Measurements from ENCODE around the gene DPH2. TPM values are rescaled to one million over a fixed set of nuclear protein-coding genes. Genes with fewer than 3 reads are reported as not detected.

The DPH2 gene
- total and polyA plus RNA-seq, 9 donors: 7.2 to 27.0 (median 15.5) TPM

DNA sequence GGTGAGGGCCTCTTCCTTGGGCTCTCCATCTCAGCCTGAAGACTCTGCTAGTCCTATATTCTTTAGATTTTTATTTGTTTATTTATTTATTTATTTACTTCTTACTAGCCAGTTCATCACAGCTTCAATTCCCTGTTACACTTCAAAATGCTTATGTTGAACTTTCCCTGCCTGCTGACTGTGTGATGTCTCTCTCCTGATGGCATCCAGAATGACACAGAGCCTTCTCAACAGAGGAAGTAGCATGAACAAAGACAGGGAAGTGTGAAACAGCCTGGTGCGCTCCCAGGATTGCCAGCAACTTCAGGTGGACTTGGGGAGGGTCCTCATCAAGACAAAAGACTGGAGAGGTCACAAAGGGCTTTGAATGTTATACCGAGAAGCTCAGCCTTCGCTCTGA lies 27.4 kb upstream of the DPH2 start:
- Histone ChIP-seq H3K27ac (no peak overlapping the region), H3K4me3 (no peak overlapping the region), H3K4me1 (ENCODE audit: insufficient read depth) (peaks cover under 1% of the 10 kb centered on the region), H3K9me3 (no peaks in the 10 kb centered on the region), H3K27me3 (no peaks in the 10 kb centered on the region), H3K36me3 (no peaks in the 10 kb centered on the region)
- WGBS, 3 donors: 86 to 94% (median 90%) methylated on average over 3 of the region's 3 CpGs
- no peak for TF ChIP-seq EP300 (IDR thresholded peaks at IDR 0.05)
- TF ChIP-seq, protein P1, sequence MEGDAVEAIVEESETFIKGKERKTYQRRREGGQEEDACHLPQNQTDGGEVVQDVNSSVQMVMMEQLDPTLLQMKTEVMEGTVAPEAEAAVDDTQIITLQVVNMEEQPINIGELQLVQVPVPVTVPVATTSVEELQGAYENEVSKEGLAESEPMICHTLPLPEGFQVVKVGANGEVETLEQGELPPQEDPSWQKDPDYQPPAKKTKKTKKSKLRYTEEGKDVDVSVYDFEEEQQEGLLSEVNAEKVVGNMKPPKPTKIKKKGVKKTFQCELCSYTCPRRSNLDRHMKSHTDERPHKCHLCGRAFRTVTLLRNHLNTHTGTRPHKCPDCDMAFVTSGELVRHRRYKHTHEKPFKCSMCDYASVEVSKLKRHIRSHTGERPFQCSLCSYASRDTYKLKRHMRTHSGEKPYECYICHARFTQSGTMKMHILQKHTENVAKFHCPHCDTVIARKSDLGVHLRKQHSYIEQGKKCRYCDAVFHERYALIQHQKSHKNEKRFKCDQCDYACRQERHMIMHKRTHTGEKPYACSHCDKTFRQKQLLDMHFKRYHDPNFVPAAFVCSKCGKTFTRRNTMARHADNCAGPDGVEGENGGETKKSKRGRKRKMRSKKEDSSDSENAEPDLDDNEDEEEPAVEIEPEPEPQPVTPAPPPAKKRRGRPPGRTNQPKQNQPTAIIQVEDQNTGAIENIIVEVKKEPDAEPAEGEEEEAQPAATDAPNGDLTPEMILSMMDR (IDR thresholded peaks at IDR 0.05): no peak
- no peak for TF ChIP-seq POLR2A (IDR thresholded peaks at IDR 0.05)
- no peak for DNase-seq
- intact Hi-C loops (cut with DNase I): no loop called here

DNA sequence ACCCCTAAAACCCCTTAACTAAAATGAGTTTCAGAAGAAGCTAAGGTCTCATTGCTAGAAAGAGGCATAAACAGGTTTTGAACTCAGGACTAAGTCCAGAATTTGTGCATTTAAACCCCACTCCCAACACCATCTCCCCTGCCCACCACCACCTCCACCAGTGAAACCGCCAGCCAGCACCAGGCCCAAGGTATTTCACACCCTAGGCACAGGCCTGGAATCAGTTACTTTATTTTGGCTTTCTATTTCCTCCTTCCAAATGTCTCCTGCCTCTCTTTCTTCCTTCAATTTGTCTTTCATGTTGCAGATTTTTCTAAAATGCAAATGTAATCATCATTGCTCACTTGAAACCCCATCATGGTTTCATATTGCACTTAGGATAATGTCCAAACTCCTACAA lies 24.9 kb upstream of the DPH2 start:
- intact Hi-C loops (cut with DNase I): no loop called here
- H3K4me1 ChIP-seq (ENCODE audit: insufficient read depth): peaks cover 9% of the 10 kb centered on the region
- no peaks in the 10 kb centered on the region for H3K36me3 ChIP-seq
- H3K4me3 ChIP-seq: no peak overlapping the region
- 97 to 100% (median 100%) methylated on average over 1 of the region's 1 CpG for WGBS, 3 donors
- no peak overlapping the region for H3K27ac ChIP-seq
- no peaks in the 10 kb centered on the region for H3K27me3 ChIP-seq
- TF ChIP-seq EP300 (IDR thresholded peaks at IDR 0.05) (no peak), POLR2A (IDR thresholded peaks at IDR 0.05) (no peak)
- TF ChIP-seq, protein P1 (IDR thresholded peaks at IDR 0.05): no peak
- DNase-seq: no peak
- H3K9me3 ChIP-seq: no peaks in the 10 kb centered on the region

DNA sequence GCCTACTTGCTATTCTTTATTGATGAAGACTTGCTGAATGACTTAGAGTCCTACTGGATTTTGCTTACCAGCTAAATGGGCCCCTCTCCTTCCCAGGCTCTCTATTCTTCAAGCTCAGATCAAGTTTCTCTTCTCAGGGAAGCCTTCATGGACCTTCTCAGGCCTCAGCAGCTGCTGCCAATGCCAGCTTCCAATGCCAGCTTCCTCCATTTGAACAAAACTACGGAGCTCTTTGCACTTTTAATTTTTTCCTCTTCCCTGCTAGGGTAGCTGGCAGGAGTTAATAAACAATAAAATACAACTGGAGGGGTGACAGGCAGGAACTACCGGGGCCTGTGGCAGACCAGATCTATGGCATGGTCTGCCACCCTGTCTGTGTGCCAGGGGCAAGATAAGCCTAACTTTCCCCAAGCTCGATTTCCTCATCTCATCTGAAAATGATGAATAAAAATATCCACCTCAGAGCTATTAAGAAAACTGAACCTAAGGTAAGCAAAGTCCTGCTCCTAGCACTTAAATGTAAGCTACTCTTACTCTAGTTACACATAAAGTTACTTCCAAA lies 24.1 kb upstream of the DPH2 start:
- H3K27ac ChIP-seq: peak overlapping the region in 1 of 2 donors; percentile 98
- H3K9me3 ChIP-seq: no peaks in the 10 kb centered on the region
- H3K4me1 ChIP-seq (ENCODE audit: insufficient read depth): peaks cover 9% of the 10 kb centered on the region
- 4 to 13% (median 4%) methylated on average over 3 of the region's 3 CpGs for WGBS, 3 donors
- H3K36me3 ChIP-seq: no peaks in the 10 kb centered on the region
- intact Hi-C loops (cut with DNase I): no loop called here
- no peak for DNase-seq
- H3K27me3 ChIP-seq: no peaks in the 10 kb centered on the region
- no peak for TF ChIP-seq EP300 (IDR thresholded peaks at IDR 0.05)
- TF ChIP-seq, protein P1 (IDR thresholded peaks at IDR 0.05): no peak
- peak overlapping the region; percentile 82 for H3K4me3 ChIP-seq

DNA sequence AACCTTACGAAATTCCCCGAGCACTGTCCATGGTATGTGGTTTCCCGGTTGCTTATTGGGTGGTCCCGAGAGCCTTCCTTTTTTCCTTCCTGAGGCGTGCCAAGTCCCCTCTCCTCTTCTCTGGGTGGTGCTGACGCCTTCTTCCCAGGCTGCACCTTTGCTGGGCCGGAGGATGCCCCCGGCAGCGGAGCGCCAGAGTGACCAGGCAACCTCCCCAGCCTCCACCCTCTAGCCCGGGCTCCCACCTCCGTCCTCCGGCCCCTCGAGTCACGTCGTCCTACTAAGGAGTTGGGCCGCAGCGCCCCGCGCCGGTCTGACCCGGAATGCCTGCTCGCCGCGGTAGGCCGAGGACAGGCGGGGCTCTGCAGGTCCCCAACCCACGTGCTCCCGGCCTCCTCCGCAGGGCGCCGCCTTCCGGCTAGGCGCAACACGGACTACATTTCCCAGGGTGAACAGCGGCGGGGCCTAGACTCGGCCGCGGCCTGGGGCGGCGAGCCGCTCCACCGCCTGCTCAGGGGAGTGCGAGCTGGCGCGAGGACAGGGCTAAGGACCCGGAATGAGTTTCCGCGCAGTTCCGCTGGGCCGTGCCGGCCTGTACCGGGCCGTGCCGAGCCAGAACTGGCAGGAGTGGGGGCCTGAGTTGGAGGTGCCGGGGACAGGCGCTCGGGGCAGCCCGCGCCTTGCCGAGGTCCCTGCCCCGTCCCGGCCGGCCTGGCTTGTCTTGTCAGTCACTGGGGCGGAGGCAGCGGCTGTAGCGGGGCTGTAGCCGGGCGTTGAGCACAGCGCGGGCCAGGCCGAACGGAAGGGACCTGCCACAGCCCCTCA lies 23.4 kb upstream of the DPH2 start, which contains the start of gene IPO13:
TSS of gene IPO13 (plus strand) at position 715 of the 825 bp plus-strand sequence. CDS start 651 bp downstream, outside the sequence.
- peak; percentile 93 to 96 (median 94) for DNase-seq
- Histone ChIP-seq H3K36me3 (no peaks in the 10 kb centered on the region), H3K4me3 (peak within 1 kb of the TSS; percentile 82), H3K27me3 (no peaks in the 10 kb centered on the region), H3K9me3 (no peaks in the 10 kb centered on the region), H3K27ac (peak within 1 kb of the TSS; percentile 52 to 98), H3K4me1 (ENCODE audit: insufficient read depth) (peaks cover 9% of the 10 kb centered on the region)
- intact Hi-C loops (cut with DNase I): no loop called here
- TF ChIP-seq POLR2A (IDR thresholded peaks at IDR 0.05): peak; percentile 48
- no peak for TF ChIP-seq EP300 (IDR thresholded peaks at IDR 0.05)
- TF ChIP-seq, protein P1 (IDR thresholded peaks at IDR 0.05): peak in 2 of 3 donors; percentile 87 to 89
- WGBS, 3 donors: 0 to 1% (median 0%) methylated on average over 33 to 74 of the region's 74 CpGs
